AG09319 (cell line): ENCODE measurements around the gene SUCLG1.
"Not testable (repeated sequence)": the region's sequence is repeated elsewhere in the genome, so short reads cannot be mapped to it uniquely, and the experiment has no call there.

ENCODE experiments used
- DNase-seq: peaks from one replicate; pipeline ENCODE4 v3.0.0-alpha.2; 2010; ENCODE audit warnings: low read depth; ENCODE audit errors: extremely low read depth
- TF ChIP-seq, protein P1 (sequence below): IDR thresholded peaks from 2 replicates; pipeline ENCODE4 v1.5.1; 2011; ENCODE audit warnings: low read depth, mild to moderate bottlenecking, inconsistent platforms, low read length, moderate library complexity

SUCLG1 gene

DNA sequence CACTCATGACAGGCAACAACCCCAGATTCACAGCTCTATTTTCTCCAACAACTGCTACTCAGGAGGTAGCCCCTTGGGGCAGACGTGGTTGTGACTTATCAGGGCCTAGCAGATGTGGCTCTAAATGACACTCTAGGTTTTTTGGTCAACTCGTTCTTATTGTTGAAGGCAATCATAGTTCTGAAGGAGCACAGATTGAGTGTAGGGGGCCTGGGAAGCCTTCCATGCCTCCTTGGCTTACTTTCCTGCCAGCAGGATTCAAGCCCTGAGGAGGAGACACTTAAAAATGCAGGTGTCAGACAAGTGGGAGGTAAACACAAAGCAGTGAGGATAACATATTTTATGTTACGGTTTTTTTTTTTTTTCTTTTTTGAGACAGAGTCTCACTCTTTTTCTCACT lies 23.5 kb upstream of the SUCLG1 start:
- TF ChIP-seq, protein P1, sequence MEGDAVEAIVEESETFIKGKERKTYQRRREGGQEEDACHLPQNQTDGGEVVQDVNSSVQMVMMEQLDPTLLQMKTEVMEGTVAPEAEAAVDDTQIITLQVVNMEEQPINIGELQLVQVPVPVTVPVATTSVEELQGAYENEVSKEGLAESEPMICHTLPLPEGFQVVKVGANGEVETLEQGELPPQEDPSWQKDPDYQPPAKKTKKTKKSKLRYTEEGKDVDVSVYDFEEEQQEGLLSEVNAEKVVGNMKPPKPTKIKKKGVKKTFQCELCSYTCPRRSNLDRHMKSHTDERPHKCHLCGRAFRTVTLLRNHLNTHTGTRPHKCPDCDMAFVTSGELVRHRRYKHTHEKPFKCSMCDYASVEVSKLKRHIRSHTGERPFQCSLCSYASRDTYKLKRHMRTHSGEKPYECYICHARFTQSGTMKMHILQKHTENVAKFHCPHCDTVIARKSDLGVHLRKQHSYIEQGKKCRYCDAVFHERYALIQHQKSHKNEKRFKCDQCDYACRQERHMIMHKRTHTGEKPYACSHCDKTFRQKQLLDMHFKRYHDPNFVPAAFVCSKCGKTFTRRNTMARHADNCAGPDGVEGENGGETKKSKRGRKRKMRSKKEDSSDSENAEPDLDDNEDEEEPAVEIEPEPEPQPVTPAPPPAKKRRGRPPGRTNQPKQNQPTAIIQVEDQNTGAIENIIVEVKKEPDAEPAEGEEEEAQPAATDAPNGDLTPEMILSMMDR = no peak
- DNase-seq = no peak

DNA sequence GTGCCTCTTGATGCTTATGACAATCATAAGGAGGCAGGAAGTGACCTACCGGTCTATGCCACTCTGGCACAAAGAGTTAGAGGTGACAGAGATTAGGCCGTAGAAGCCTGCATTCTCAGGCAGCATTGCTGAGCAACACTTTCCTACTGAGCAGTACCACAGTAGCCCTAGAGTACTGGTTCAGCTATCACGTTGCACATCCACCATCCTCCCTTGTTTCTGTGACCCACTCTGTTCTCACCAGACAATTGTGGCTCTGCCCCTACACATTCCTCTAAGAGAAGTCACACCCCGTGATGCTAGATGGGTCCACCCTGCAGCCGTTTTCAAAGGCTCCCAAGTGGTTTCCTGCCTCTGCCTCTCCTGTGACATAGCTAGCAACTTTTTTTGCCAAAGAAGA lies 22.6 kb upstream of the SUCLG1 start:
- TF ChIP-seq, protein P1 = no peak
- no peak for DNase-seq

GRCh38 chr2:84478867-84479266 lies 19.8 kb upstream of the SUCLG1 start:
- TF ChIP-seq, protein P1 = no peak
- DNase-seq = no peak

GRCh38 chr2:84477886-84478285 lies 18.8 kb upstream of the SUCLG1 start:
- no peak for DNase-seq
- TF ChIP-seq, protein P1 = no peak

DNA sequence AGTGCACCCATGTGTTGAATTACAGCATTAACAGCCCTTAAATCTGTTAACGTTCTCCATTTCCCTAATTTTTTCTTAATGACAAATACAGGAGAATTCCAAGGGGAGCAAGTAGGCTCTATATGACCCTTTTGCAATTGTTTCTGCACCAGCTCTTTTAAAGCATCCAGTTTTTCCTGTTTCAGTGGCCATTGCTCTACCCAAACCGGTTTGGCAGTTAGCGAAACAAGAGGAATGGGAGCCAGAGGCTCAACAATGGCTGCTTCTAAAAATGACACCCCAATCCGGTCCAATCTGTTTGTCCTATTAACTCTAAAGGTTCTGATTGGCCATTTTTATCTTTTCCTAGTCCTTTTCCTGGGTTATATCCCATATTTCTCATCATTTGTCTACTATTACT lies 15.1 kb upstream of the SUCLG1 start:
- DNase-seq = no peak
- TF ChIP-seq, protein P1 = no peak

DNA sequence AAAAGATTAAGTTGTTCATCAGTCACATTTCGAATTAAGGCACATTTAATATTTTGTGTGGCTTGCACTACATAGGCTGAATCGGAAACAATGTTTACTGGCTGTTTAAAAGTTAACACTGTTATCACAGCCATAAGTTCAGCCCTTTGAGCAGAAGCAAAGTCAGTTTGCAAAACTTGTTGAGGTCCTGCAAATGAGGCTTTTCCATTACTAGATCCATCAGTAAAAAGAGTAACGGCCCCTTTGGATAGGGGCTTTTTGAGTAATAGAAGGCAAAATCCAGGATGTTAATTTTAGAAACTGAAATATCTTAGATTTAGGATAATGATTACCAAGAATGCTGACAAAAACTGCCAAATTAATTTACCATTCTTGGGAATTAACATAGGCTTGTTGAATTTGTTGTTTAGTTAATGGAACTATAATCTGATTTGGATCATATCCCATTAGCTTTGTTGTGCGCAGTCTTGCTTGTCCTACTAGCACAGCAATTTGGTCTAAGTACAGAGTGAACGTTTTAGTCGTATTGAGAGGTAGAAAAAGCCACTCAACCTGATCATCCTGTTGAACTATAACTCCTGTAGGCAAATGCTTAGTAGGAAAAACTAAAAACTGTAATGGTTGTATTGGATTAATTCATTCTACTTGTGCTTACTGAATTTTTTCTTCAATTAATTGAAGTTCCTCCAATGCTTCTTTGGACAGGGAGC lies 13.9 kb upstream of the SUCLG1 start:
- TF ChIP-seq, protein P1 = no peak
- no peak for DNase-seq

DNA sequence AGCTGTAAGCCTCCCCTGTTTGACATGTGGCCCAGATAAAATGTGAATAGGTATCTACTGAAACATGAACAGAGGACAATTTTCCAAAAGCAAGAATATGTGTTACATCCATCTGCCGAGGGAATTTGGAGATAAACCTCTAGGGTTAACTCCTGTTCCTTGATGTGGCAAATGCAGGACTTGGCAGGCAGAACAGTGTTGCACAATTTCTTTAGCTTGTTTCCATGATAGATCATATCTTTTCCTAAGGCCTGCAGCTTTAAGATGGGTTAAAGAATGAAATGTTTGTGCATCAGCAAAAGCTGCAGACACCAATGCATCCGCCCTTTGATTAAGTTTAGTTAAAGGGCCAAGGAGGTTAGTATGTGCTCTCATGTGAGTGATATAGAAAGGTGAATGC lies 13.3 kb upstream of the SUCLG1 start:
- not testable (repeated sequence) for DNase-seq

- TF ChIP-seq, protein P1 = no peak
- DNase-seq = no peak
Measured at GRCh38 chr2:84467389-84467788, 8.3 kb upstream of the SUCLG1 start.
